COLO829 (cell line): ENCODE results near the gene HIF1AN.
"Not testable (repeated sequence)": the region's sequence is repeated elsewhere in the genome, so short reads cannot be mapped to it uniquely, and the experiment has no call there.

Source experiments
- DNase-seq: peaks from one replicate; pipeline ENCODE4 v3.0.0; 2012; ENCODE audit warnings: low spot score

Gene HIF1AN

GRCh38 chr10:100567249-100567648 lies 31.5 kb downstream of the HIF1AN start:
- DNase-seq: no peak

GRCh38 chr10:100567826-100568225 lies 32.1 kb downstream of the HIF1AN start:
- DNase-seq: no peak

GRCh38 chr10:100568912-100569311 lies 33.2 kb downstream of the HIF1AN start:
- DNase-seq: no peak

- DNase-seq: no peak
Measured at GRCh38 chr10:100569687-100570481, 34.1 kb downstream of the HIF1AN start.

GRCh38 chr10:100570506-100570905 lies 34.8 kb downstream of the HIF1AN start:
- DNase-seq: no peak

GRCh38 chr10:100571084-100571856 lies 35.5 kb downstream of the HIF1AN start:
- DNase-seq: no peak

- not testable (repeated sequence) for DNase-seq
Measured at GRCh38 chr10:100575146-100575545, 39.4 kb downstream of the HIF1AN start.

- no peak for DNase-seq
Measured at GRCh38 chr10:100575585-100576281, 40.0 kb downstream of the HIF1AN start.

- no peak for DNase-seq
Measured at GRCh38 chr10:100576282-100576635, 40.5 kb downstream of the HIF1AN start.

GRCh38 chr10:100579261-100580090 lies 43.7 kb downstream of the HIF1AN start:
- peak; percentile 58 for DNase-seq

GRCh38 chr10:100586959-100587358 lies 51.2 kb downstream of the HIF1AN start:
- no peak for DNase-seq

- DNase-seq: no peak
Measured at GRCh38 chr10:100598166-100598565, 62.4 kb downstream of the HIF1AN start.

GRCh38 chr10:100600218-100600617 lies 64.5 kb downstream of the HIF1AN start:
- peak; percentile 84 for DNase-seq

GRCh38 chr10:100607439-100607838 lies 71.7 kb downstream of the HIF1AN start:
- DNase-seq: no peak
